Skin epidermis (tissue), 12 donors: Measurements from ENCODE around the gene USP6NL.

ENCODE experiments used
- H3K27ac ChIP-seq, 21 experiments: fragments of 200-600 bp; sonication (generic) in 11 of 21; one replicate each; pipeline ENCODE4 v1.5.0; 2020; ENCODE audit warnings: mild to moderate bottlenecking in 3 of 21, inconsistent platforms in 2 of 21, moderate library complexity in 2 of 21
- H3K4me3 ChIP-seq, 7 experiments: fragments of 200-600 bp; sonication (generic) in 2 of 7; one replicate each; pipeline ENCODE4 v1.5.0; 2020; ENCODE audit warnings: inconsistent platforms in 2 of 7, mild to moderate bottlenecking in 2 of 7, moderate library complexity in 1 of 7

USP6NL gene

GRCh38 chr10:11598712-11599397 is 12.6 kb downstream of the USP6NL start:
- no peak overlapping the region for H3K27ac ChIP-seq
- no peak overlapping the region for H3K4me3 ChIP-seq

GRCh38 chr10:11597470-11597869 is 14.0 kb downstream of the USP6NL start:
- Histone ChIP-seq H3K27ac (no peak overlapping the region), H3K4me3 (no peak overlapping the region)

GRCh38 chr10:11595395-11595692 is 16.1 kb downstream of the USP6NL start:
- peak overlapping the region in 3 of 21 experiments; percentile 28 to 41 (median 32) for H3K27ac ChIP-seq
- H3K4me3 ChIP-seq: no peak overlapping the region

GRCh38 chr10:11594589-11595394 is 16.7 kb downstream of the USP6NL start:
- peak overlapping the region in 3 of 21 experiments; percentile 28 to 41 (median 32) for H3K27ac ChIP-seq

GRCh38 chr10:11593612-11594011 is 17.8 kb downstream of the USP6NL start:
- H3K4me3 ChIP-seq: no peak overlapping the region
- H3K27ac ChIP-seq: no peak overlapping the region

More at GRCh38 chr10:11594589-11595394, 16.7 kb downstream of the USP6NL start:
- H3K4me3 ChIP-seq: no peak overlapping the region

GRCh38 chr10:11589738-11590137 is 21.7 kb downstream of the USP6NL start:
- H3K4me3 ChIP-seq: no peak overlapping the region
- no peak overlapping the region for H3K27ac ChIP-seq

GRCh38 chr10:11588873-11589574 is 22.4 kb downstream of the USP6NL start:
- H3K4me3 ChIP-seq: no peak overlapping the region
- H3K27ac ChIP-seq: no peak overlapping the region

- no peak overlapping the region for H3K4me3 ChIP-seq
- no peak overlapping the region for H3K27ac ChIP-seq
Measured at GRCh38 chr10:11587722-11588259, 23.7 kb downstream of the USP6NL start.

GRCh38 chr10:11586170-11586569 is 25.3 kb downstream of the USP6NL start:
- Histone ChIP-seq H3K4me3 (no peak overlapping the region), H3K27ac (no peak overlapping the region)

- Histone ChIP-seq H3K4me3 (no peak overlapping the region), H3K27ac (no peak overlapping the region)
Measured at GRCh38 chr10:11581213-11581612, 30.2 kb downstream of the USP6NL start.

GRCh38 chr10:11579885-11580284 is 31.6 kb downstream of the USP6NL start:
- H3K4me3 ChIP-seq: no peak overlapping the region
- H3K27ac ChIP-seq: no peak overlapping the region

- H3K4me3 ChIP-seq: no peak overlapping the region
- no peak overlapping the region for H3K27ac ChIP-seq
Measured at GRCh38 chr10:11578802-11579255, 32.6 kb downstream of the USP6NL start.

- Histone ChIP-seq H3K27ac (no peak overlapping the region), H3K4me3 (no peak overlapping the region)
Measured at GRCh38 chr10:11576092-11576809, 35.2 kb downstream of the USP6NL start.

GRCh38 chr10:11573497-11573896 is 38.0 kb downstream of the USP6NL start:
- no peak overlapping the region for H3K4me3 ChIP-seq

GRCh38 chr10:11570751-11571150 is 40.7 kb downstream of the USP6NL start:
- H3K27ac ChIP-seq: no peak overlapping the region
- H3K4me3 ChIP-seq: no peak overlapping the region

More at GRCh38 chr10:11573497-11573896, 38.0 kb downstream of the USP6NL start:
- H3K27ac ChIP-seq: peak overlapping the region in 1 of 21 experiments; percentile 39

- H3K4me3 ChIP-seq: no peak overlapping the region
- H3K27ac ChIP-seq: no peak overlapping the region
Measured at GRCh38 chr10:11569471-11569870, 42.0 kb downstream of the USP6NL start.

GRCh38 chr10:11568578-11568977 is 42.9 kb downstream of the USP6NL start:
- H3K27ac ChIP-seq: no peak overlapping the region
- H3K4me3 ChIP-seq: no peak overlapping the region

GRCh38 chr10:11564741-11565140 is 46.7 kb downstream of the USP6NL start:
- Histone ChIP-seq H3K27ac (no peak overlapping the region), H3K4me3 (no peak overlapping the region)

- Histone ChIP-seq H3K27ac (no peak overlapping the region), H3K4me3 (no peak overlapping the region)
Measured at GRCh38 chr10:11563936-11564335, 47.5 kb downstream of the USP6NL start.

- no peak overlapping the region for H3K4me3 ChIP-seq
- H3K27ac ChIP-seq: no peak overlapping the region
Measured at GRCh38 chr10:11562888-11563287, 48.6 kb downstream of the USP6NL start.
